ENCODE measurements around the gene RAB33A.
"Not testable (repeated sequence)": the region's sequence is repeated elsewhere in the genome, so short reads cannot be mapped to it uniquely, and the experiment has no call there.

Gene RAB33A

DNA sequence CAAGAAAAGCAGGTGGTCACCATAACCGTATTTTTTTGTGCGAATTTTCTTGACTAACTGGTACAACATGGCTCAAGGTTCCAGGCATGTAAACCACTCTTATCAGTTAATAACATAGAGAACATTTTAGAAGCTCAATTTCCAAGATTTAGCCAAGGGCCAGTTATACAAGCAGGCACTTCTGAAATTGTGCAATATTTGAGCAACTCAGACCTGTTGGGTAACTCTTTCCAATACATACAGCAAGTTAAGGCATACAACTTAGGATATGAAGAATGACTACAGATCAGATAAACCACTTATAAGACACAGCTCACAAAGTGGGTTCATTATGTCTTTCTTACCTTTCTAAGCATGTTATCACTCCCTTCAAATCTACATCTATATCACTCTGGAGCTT lies 53.0 kb downstream of the RAB33A start:
- no peak for DNase-seq (ENCODE audit: low spot score)
- TF ChIP-seq, protein P1, sequence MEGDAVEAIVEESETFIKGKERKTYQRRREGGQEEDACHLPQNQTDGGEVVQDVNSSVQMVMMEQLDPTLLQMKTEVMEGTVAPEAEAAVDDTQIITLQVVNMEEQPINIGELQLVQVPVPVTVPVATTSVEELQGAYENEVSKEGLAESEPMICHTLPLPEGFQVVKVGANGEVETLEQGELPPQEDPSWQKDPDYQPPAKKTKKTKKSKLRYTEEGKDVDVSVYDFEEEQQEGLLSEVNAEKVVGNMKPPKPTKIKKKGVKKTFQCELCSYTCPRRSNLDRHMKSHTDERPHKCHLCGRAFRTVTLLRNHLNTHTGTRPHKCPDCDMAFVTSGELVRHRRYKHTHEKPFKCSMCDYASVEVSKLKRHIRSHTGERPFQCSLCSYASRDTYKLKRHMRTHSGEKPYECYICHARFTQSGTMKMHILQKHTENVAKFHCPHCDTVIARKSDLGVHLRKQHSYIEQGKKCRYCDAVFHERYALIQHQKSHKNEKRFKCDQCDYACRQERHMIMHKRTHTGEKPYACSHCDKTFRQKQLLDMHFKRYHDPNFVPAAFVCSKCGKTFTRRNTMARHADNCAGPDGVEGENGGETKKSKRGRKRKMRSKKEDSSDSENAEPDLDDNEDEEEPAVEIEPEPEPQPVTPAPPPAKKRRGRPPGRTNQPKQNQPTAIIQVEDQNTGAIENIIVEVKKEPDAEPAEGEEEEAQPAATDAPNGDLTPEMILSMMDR (IDR thresholded peaks at IDR 0.05) = no peak
- H3K4me3 ChIP-seq = no peak overlapping the region
- no peak overlapping the region for H3K27ac ChIP-seq

DNA sequence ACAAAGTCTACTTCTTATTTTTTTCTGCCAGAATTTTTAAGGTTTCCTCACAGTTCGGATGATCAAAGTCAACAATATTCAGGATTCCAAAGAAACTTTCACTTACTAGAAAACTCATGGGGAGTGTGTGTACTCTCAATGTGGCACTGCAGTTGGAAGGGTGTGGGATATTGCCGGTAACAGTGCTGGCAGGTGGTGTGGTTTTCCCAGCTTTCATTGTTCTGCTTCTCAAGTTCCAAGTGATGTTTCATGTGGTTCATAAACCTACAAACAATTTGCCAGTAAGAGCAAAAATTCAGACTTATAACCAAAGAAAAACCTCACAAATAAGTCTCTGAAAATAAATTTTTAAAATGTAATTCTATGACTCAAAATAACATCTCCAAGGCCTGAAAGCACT lies 57.1 kb downstream of the RAB33A start:
- no peak for DNase-seq (ENCODE audit: low spot score)
- TF ChIP-seq, protein P1 (IDR thresholded peaks at IDR 0.05) = no peak
- Histone ChIP-seq H3K4me3 (no peak overlapping the region), H3K27ac (no peak overlapping the region)

DNA sequence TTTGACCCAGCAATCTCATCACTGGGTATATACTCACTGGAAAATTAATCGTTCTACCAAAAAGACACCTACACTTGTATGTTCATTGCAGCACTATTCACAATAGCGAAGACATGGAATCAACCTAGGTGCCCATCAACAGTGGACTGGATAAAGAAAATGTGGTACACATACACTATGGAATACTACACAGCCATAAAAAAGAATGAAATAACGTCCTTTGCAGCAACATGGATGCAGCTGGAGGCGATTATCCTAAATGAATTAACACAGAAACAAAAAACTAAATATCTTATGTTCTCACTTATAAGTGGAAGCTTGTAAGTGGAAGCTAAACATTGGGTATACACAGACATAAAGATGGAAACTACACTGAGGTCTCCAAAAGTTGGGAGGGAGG lies 59.4 kb downstream of the RAB33A start:
- DNase-seq (ENCODE audit: low spot score); H3K4me3 ChIP-seq; H3K27ac ChIP-seq: not testable (repeated sequence)
